GDM1 (cell line): ENCODE measurements around the gene AK2.
"Not testable (repeated sequence)": the region's sequence is repeated elsewhere in the genome, so short reads cannot be mapped to it uniquely, and the experiment has no call there.

Source experiments
- DNase-seq: peaks from one replicate; lab custom pipeline; 2025; lab: John Stamatoyannopoulos, UW

The AK2 gene

GRCh38 chr1:33050221-33051076, 13.8 kb upstream of the AK2 start:
- peak; percentile 43 for DNase-seq

GRCh38 chr1:33049371-33049770, 12.7 kb upstream of the AK2 start:
- DNase-seq = peak; percentile 36

- no peak for DNase-seq
Observed at GRCh38 chr1:33048426-33048825, 11.7 kb upstream of the AK2 start.

GRCh38 chr1:33047839-33048305, 11.2 kb upstream of the AK2 start:
- DNase-seq = no peak

DNA sequence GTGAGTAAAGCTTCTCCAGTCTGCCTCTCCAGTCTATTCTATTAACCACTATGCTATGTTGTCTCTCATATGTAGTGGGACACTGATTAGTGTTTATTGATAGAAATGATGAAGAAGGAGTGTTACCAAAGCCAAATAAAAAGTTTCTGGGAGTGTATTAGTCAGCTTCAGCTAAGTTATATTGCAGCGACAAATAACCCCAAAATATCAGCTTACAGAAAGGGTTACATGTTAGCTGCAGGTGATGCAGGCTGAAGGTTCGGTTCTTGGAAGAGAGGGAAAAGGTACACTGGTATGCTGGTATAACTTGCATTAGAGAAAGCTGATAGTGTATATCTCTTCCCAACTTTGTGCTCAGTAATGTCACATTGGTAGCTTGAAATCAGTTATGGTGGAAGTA, 10.6 kb upstream of the AK2 start:
- DNase-seq = no peak

DNA sequence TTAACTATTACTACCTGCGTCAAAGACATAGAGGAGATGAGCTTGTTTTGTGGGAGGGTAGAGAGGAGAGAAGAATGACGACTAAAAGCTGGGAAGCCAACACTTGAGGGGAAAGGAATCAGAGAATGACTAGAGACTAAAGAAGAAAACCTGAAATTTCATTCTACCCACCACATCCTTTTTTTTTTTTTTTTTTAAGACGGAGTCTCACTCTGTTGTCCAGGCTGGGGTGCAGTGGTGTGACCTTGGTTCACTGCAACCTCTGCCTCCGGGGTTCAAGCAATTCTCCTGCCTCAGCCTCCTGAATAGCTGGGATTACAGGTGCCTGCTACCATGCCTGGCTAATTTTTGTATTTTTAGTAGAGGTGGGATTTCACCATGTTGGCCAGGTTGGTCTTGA, 9.6 kb upstream of the AK2 start:
- DNase-seq = not testable (repeated sequence)

DNA sequence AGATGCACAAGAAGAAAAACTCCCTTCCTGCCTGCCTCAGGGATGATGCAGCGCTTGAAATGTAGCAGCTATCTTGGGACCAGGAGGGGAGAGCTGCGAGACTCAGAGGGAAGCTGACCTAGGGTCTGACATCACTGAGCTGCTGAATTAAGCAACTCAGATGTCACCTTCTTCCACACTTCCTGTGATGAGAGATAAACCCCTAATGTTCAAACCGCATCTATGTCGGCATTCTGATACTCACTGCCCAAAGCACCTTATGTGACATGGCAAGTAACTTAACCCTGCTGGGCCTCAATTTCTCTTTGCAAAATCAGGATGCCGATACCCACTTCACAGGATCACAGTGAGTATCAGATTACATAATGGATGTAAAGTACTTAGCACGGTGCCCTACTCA, 9.1 kb upstream of the AK2 start:
- no peak for DNase-seq

- no peak for DNase-seq
Observed at GRCh38 chr1:33045246-33045645, 8.6 kb upstream of the AK2 start.

DNA sequence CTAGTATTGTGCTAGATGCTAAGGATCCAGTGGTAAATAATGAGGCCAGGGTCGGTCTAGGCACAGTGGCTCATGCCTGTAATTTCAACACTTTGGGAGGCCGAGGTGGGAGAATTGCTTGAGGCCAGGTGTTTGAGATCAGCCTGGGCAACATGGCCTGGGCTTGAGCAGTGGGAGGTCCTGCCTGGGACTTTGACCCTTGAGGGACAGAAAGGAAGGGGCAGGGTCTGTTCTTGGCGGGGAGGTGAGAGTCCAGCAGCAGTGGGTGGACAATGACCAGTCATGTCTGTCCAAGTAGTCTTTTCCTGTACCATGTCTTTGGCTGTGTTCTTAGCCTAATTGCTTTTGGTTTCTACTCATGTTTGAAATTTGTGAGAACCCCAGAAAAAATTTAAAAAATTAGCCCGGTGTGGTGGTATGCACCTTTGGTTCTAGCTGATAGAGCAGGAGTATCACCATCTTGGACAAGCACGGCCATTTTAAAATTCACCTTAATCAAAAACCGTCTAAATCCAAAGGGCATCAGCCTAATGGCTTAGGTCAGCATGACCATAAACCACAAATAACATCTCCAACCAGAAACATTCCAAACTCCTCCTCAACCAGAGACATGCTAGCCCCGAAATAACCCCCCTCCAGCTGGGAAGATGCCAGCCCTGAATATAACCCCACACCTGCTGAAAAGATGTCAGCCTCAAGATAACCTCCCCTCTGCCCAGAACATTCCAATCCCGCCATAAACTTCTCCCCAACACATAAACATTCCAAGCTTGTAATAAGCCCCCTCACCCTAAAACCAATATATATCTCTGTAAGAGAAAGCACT, 6.8 kb upstream of the AK2 start:
- DNase-seq = no peak

GRCh38 chr1:33042831-33043230, 6.1 kb upstream of the AK2 start:
- no peak for DNase-seq

- no peak for DNase-seq
Observed at GRCh38 chr1:33041026-33041425, 4.3 kb upstream of the AK2 start.

DNA sequence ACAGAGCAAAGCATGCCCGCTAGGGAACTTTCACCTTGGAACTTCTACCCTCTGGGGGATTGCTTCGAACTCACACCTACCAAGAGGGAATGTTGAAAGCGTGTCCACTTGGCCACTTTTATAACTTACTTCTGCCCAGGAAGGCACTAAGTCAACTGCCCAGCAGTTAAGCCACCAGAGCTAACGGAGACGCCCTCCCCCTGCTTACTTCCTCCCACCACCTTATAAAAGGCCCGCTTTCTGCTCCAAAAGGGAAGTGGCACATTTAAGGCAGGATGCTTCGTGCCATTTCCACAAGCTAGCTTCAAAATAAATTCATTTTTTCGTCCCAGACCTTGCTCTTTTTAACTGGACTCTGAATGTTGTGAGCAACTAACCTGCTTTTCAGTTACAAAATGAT, 3.2 kb upstream of the AK2 start:
- peak; percentile 61 for DNase-seq

- DNase-seq = no peak
Observed at GRCh38 chr1:33036051-33036525, 595 bp downstream of the AK2 start.

DNA sequence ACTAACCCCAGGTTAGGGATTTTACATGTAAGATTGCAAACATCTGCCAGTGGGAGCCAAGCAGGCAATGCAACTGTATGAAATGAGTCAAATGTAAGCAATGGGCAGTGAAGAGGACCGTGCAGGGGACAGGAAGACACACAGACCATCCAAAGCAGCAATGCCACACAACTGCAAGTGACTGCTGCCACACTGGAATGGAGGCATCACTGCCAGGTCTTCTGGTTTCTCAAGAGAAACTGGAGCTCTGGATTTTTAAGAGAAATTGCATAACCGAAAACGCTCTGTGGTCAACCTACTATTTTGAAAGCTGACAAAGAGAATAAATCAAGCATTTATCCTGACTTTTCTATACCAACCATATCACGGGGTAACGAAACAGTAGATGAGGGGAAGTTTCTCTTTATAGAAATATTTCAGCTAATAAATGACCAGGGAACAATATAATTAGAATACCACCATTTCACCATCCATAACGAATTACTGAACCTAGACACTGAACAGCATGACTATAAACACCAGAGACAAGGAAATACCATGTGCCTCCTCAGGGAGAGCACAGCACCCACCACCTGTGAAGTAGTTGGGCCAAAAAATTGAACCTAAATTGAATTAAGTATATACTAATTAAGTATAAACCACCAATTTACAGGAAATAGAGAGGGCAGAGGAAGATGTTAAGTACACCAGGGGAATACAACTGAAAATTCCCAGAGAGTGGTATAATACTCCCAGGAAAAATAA, 4.4 kb downstream of the AK2 start:
- DNase-seq = no peak

DNA sequence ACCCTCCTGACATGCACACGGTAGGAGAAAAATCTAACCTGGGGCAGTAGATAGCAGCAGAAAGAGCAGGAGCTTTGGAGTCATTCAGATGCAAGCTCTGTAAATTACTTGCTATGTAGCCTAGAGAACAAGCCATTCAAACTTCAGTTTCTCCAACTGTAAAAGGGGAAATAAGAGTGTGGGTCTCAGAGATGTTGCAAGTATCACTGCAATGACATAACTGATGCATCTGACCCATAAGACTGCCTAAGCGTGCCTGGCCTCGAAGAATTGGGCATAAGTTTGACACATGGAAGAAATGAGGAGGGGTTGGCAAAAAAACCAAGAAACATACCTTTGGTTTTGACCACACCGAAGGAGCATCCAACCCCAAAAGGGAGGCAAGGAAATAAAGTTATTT, 5.2 kb downstream of the AK2 start:
- no peak for DNase-seq

GRCh38 chr1:33030575-33030974, 6.1 kb downstream of the AK2 start:
- no peak for DNase-seq

DNA sequence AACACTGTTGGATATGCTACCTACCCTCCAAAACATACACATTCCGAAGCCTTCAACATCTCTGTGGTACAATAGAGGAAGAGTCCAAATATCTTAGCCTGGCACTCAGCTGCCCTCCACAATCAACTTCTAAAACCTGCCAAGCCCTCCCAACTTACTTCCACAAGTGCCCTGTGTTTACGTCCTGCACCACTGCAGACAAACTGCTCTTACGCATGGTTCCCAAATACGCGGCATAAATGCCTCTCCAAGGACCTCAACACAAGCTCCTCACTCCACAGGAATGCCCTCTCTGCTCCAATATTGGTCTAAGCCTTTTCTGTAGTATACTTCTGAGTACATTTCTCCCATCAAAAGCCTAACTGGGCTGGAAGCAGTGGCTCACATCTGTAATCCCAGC, 6.8 kb downstream of the AK2 start:
- no peak for DNase-seq

GRCh38 chr1:33029209-33029608, 7.5 kb downstream of the AK2 start:
- no peak for DNase-seq

DNA sequence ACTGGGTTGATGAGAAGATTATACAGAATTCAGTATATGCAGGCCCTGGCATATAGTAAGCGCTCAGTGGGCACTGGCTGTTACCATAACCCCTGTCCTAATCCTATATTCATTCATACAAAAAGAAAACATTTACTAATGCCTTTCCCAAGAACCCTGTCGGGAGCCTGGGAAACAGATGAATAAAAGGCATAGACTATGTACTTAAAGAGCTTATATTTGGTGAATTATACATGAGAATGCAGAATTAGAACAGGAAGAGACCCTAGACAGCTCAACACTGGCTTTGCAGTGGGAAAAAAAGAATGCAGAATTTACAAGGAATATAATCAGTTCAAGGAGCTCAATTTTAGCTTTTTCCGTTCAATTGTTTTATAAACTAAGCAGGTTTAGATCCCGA, 10.9 kb downstream of the AK2 start:
- DNase-seq = no peak

GRCh38 chr1:33025180-33025569, 11.5 kb downstream of the AK2 start:
- no peak for DNase-seq

- DNase-seq = not testable (repeated sequence)
Observed at GRCh38 chr1:33024430-33025179, 12.1 kb downstream of the AK2 start.
